ENCODE measurements around the gene FFAR3. TPM values are rescaled to one million over a fixed set of nuclear protein-coding genes. Genes with fewer than 3 reads are reported as not detected.

Gene FFAR3
- total RNA-seq: not detected in 2 replicates

GRCh38 chr19:35357867-35358573 lies at the start of gene FFAR3:
TSS of gene FFAR3 (plus strand) at chr19:35358460. CDS start at chr19:35358891, 431 bp downstream.

GRCh38 chr19:35328851-35329285 lies 29.4 kb upstream of the FFAR3 start, which contains the start of gene CD22:
TSS of gene CD22 (plus strand) at chr19:35329187. CDS start at chr19:35332041, 2,854 bp downstream.

GRCh38 chr19:35347171-35347929 lies 10.9 kb upstream of the FFAR3 start, which contains the start of gene FFAR1:
TSS of gene FFAR1 (plus strand) at chr19:35347902. CDS start at chr19:35351552, 3,650 bp downstream.

GRCh38 chr19:35370722-35371121 lies 12.5 kb downstream of the FFAR3 start, which contains the start of gene GPR42:
TSS of gene GPR42 (plus strand) at chr19:35371068. CDS start at chr19:35371360, 292 bp downstream.

Other genes starting within 250 kb of the FFAR3 start
- gene FXYD3, start 242.6 kb upstream of the FFAR3 start, total RNA-seq: 517 and 658 TPM in 2 replicates
- not detected in 2 replicates for gene LGI4, start 223.4 kb upstream of the FFAR3 start, total RNA-seq
- not detected in 2 replicates for gene FXYD1, start 219.6 kb upstream of the FFAR3 start, total RNA-seq
- not detected in 2 replicates for gene FXYD7, start 215.2 kb upstream of the FFAR3 start, total RNA-seq
- 80.3 and 113 TPM in 2 replicates for gene FXYD5, start 203.7 kb upstream of the FFAR3 start, total RNA-seq
- not detected in 2 replicates for gene FAM187B, start 129.7 kb upstream of the FFAR3 start, total RNA-seq
- 85.6 and 108 TPM in 2 replicates for gene LSR, start 109.5 kb upstream of the FFAR3 start, total RNA-seq
- gene USF2, start 89.5 kb upstream of the FFAR3 start, total RNA-seq: 63.3 and 75.7 TPM in 2 replicates
- gene HAMP, start 75.9 kb upstream of the FFAR3 start, total RNA-seq: not detected in 2 replicates
- not detected in 2 replicates for gene MAG, start 66.3 kb upstream of the FFAR3 start, total RNA-seq
- gene CD22, start 29.3 kb upstream of the FFAR3 start, total RNA-seq: not detected in 2 replicates
- not detected in 2 replicates for gene FFAR1, start 10.6 kb upstream of the FFAR3 start, total RNA-seq
- gene GPR42, start 12.6 kb downstream of the FFAR3 start, total RNA-seq: not detected in 2 replicates
- gene FFAR2, start 89.8 kb downstream of the FFAR3 start, total RNA-seq: not detected in 2 replicates
- 40.4 and 58.3 TPM in 2 replicates for gene KRTDAP, start 132.0 kb downstream of the FFAR3 start, total RNA-seq
- 490 and 661 TPM in 2 replicates for gene DMKN, start 155.2 kb downstream of the FFAR3 start, total RNA-seq
- gene SBSN, start 169.9 kb downstream of the FFAR3 start, total RNA-seq: 62.1 and 80.8 TPM in 2 replicates
- not detected in 2 replicates for gene GAPDHS, start 175.0 kb downstream of the FFAR3 start, total RNA-seq
- 116 and 138 TPM in 2 replicates for gene TMEM147, start 187.2 kb downstream of the FFAR3 start, total RNA-seq
- gene ATP4A, start 205.2 kb downstream of the FFAR3 start, total RNA-seq: not detected in 2 replicates
- not detected in 2 replicates for gene PMIS2, start 227.7 kb downstream of the FFAR3 start, total RNA-seq